HG03575 (cell line): ENCODE results near the gene ATAD2B.
"Not testable (repeated sequence)": the region's sequence is repeated elsewhere in the genome, so short reads cannot be mapped to it uniquely, and the experiment has no call there.

ENCODE experiments used
- ATAC-seq: cut with Tn5 transposase; IDR thresholded peaks from one replicate; pipeline ENCODE4 v1.9.1; 2021; ENCODE audit not compliant: unreplicated experiment, insufficient number of reproducible peaks, low FRiP score; ENCODE audit errors: extremely low read depth

The ATAD2B gene

GRCh38 chr2:23762141-23762540 is 164.8 kb downstream of the ATAD2B start:
- no peak for ATAC-seq

- no peak for ATAC-seq
Observed at GRCh38 chr2:23761638-23762037, 165.3 kb downstream of the ATAD2B start.

GRCh38 chr2:23760736-23761135 is 166.2 kb downstream of the ATAD2B start:
- ATAC-seq: no peak

GRCh38 chr2:23757686-23758433 is 169.1 kb downstream of the ATAD2B start:
- ATAC-seq: no peak

GRCh38 chr2:23756593-23757292 is 170.2 kb downstream of the ATAD2B start:
- ATAC-seq: no peak

- ATAC-seq: no peak
Observed at GRCh38 chr2:23754970-23755369, 172.0 kb downstream of the ATAD2B start.

- ATAC-seq: no peak
Observed at GRCh38 chr2:23753291-23754010, 173.5 kb downstream of the ATAD2B start.

GRCh38 chr2:23751747-23752265 is 175.1 kb downstream of the ATAD2B start:
- no peak for ATAC-seq

GRCh38 chr2:23746141-23746863 is 180.6 kb downstream of the ATAD2B start:
- ATAC-seq: no peak

GRCh38 chr2:23745726-23746105 is 181.2 kb downstream of the ATAD2B start:
- no peak for ATAC-seq

- ATAC-seq: no peak
Observed at GRCh38 chr2:23745068-23745725, 181.7 kb downstream of the ATAD2B start.

- not testable (repeated sequence) for ATAC-seq
Observed at GRCh38 chr2:23736783-23737182, 190.1 kb downstream of the ATAD2B start.

GRCh38 chr2:23734416-23734815 is 192.5 kb downstream of the ATAD2B start:
- no peak for ATAC-seq

- not testable (repeated sequence) for ATAC-seq
Observed at GRCh38 chr2:23723029-23723428, 203.9 kb downstream of the ATAD2B start.

- no peak for ATAC-seq
Observed at GRCh38 chr2:23722255-23722654, 204.7 kb downstream of the ATAD2B start.

GRCh38 chr2:23721454-23721826 is 205.5 kb downstream of the ATAD2B start:
- no peak for ATAC-seq

- ATAC-seq: no peak
Observed at GRCh38 chr2:23720705-23721453, 206.0 kb downstream of the ATAD2B start.

- no peak for ATAC-seq
Observed at GRCh38 chr2:23719716-23720115, 207.2 kb downstream of the ATAD2B start.
